ENCODE results near the gene PLXNB2.
"Not testable (repeated sequence)": the region's sequence is repeated elsewhere in the genome, so short reads cannot be mapped to it uniquely, and the experiment has no call there.

The PLXNB2 gene

GRCh38 chr22:50339945-50340879, 32.8 kb upstream of the PLXNB2 start:
- H3K79me2 ChIP-seq (ENCODE audit: control insufficient read depth, insufficient read depth, low read length, unreplicated experiment) = peaks cover 3% of the 10 kb centered on the region
- H3K36me3 ChIP-seq (ENCODE audit: insufficient read depth, low read length) = no peaks in the 10 kb centered on the region
- H3K4me1 ChIP-seq (ENCODE audit: control insufficient read depth, insufficient read depth, low read length, unreplicated experiment) = no peaks in the 10 kb centered on the region
- no peak overlapping the region for H3K27ac ChIP-seq (ENCODE audit: low read depth, low read length)
- H3K4me3 ChIP-seq (ENCODE audit: low read depth, low read length) = no peak overlapping the region
- no peaks in the 10 kb centered on the region for H3K27me3 ChIP-seq (ENCODE audit: insufficient read depth, low read length)
- no peak overlapping the region for H2AFZ ChIP-seq (ENCODE audit: low read length, unreplicated experiment)

DNA sequence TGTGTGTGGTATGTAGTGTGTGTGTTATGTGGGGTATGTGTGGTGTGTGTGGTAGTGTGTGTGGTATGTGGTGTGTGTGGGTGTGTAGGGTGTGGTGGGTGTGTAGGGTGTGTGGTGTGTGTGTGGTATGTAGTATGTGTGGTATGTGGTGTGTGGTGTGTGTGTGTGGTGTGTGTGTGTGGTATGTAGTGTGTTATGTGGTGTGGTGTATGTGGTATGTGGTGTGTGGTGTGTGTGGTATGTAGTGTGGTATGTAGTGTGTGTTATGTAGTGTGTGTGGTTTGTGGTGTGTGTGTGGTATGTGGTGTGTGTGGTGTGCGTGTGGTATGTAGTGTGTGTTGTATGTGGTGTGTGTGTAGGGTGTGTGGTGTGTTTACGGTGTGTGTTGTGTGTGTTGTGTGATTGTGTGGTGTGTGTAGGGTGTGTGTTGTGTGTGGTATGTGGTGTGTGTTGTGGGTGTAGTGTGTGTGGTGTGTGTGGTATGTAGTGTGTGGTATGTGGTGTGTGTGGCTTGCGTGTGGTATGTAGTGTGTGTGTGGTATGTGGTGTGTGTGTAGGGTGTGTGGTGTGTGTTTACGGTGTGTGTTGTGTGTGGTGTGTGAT, 31.5 kb upstream of the PLXNB2 start:
- Histone ChIP-seq H3K27ac (ENCODE audit: low read depth, low read length) (no peak overlapping the region), H3K79me2 (ENCODE audit: control insufficient read depth, insufficient read depth, low read length, unreplicated experiment) (peaks cover 3% of the 10 kb centered on the region), H3K36me3 (ENCODE audit: insufficient read depth, low read length) (no peaks in the 10 kb centered on the region), H3K4me3 (ENCODE audit: low read depth, low read length) (no peak overlapping the region), H3K4me1 (ENCODE audit: control insufficient read depth, insufficient read depth, low read length, unreplicated experiment) (no peaks in the 10 kb centered on the region), H3K27me3 (ENCODE audit: insufficient read depth, low read length) (no peaks in the 10 kb centered on the region), H2AFZ (ENCODE audit: low read length, unreplicated experiment) (no peak overlapping the region)

GRCh38 chr22:50338042-50338573, 30.7 kb upstream of the PLXNB2 start:
- H2AFZ ChIP-seq (ENCODE audit: low read length, unreplicated experiment) = no peak overlapping the region
- no peaks in the 10 kb centered on the region for H3K79me2 ChIP-seq (ENCODE audit: control insufficient read depth, insufficient read depth, low read length, unreplicated experiment)
- H3K4me3 ChIP-seq (ENCODE audit: low read depth, low read length) = no peak overlapping the region
- no peaks in the 10 kb centered on the region for H3K4me1 ChIP-seq (ENCODE audit: control insufficient read depth, insufficient read depth, low read length, unreplicated experiment)
- no peaks in the 10 kb centered on the region for H3K27me3 ChIP-seq (ENCODE audit: insufficient read depth, low read length)
- H3K36me3 ChIP-seq (ENCODE audit: insufficient read depth, low read length) = no peaks in the 10 kb centered on the region
- no peak overlapping the region for H3K27ac ChIP-seq (ENCODE audit: low read depth, low read length)

GRCh38 chr22:50337262-50338041, 30.0 kb upstream of the PLXNB2 start:
- no peaks in the 10 kb centered on the region for H3K4me1 ChIP-seq (ENCODE audit: control insufficient read depth, insufficient read depth, low read length, unreplicated experiment)
- H3K79me2 ChIP-seq (ENCODE audit: control insufficient read depth, insufficient read depth, low read length, unreplicated experiment) = no peaks in the 10 kb centered on the region
- H3K27ac ChIP-seq (ENCODE audit: low read depth, low read length) = no peak overlapping the region
- no peak overlapping the region for H3K4me3 ChIP-seq (ENCODE audit: low read depth, low read length)
- no peaks in the 10 kb centered on the region for H3K27me3 ChIP-seq (ENCODE audit: insufficient read depth, low read length)
- H2AFZ ChIP-seq (ENCODE audit: low read length, unreplicated experiment) = no peak overlapping the region
- H3K36me3 ChIP-seq (ENCODE audit: insufficient read depth, low read length) = no peaks in the 10 kb centered on the region

DNA sequence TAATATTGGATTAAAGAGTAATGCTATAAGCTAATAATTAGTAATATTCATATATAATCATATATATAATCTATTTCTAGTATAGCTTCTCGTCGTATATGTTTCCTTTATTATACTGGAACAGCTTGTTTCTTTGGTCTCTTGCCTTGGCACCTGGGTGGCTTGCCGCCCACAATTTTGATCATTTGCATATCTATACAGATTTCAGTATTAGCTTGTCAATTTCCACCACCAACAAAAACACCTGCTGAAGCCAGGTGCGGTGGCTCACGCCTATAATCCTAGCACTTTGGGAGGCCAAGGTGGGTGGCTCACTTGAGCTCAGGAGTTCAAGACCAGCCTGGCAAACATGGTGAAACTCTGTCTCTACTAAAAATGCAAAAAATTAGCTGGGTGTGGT, 27.0 kb upstream of the PLXNB2 start:
- not testable (repeated sequence) for H3K36me3 ChIP-seq (ENCODE audit: insufficient read depth, low read length); H3K27ac ChIP-seq (ENCODE audit: low read depth, low read length); H3K4me1 ChIP-seq (ENCODE audit: control insufficient read depth, insufficient read depth, low read length, unreplicated experiment); H3K79me2 ChIP-seq (ENCODE audit: control insufficient read depth, insufficient read depth, low read length, unreplicated experiment); H3K4me3 ChIP-seq (ENCODE audit: low read depth, low read length); H3K27me3 ChIP-seq (ENCODE audit: insufficient read depth, low read length); H2AFZ ChIP-seq (ENCODE audit: low read length, unreplicated experiment)

GRCh38 chr22:50329236-50329635, 21.8 kb upstream of the PLXNB2 start:
- H3K4me3 ChIP-seq (ENCODE audit: low read depth, low read length) = no peak overlapping the region
- no peaks in the 10 kb centered on the region for H3K36me3 ChIP-seq (ENCODE audit: insufficient read depth, low read length)
- H3K27ac ChIP-seq (ENCODE audit: low read depth, low read length) = no peak overlapping the region
- no peaks in the 10 kb centered on the region for H3K79me2 ChIP-seq (ENCODE audit: control insufficient read depth, insufficient read depth, low read length, unreplicated experiment)
- peaks cover 13% of the 10 kb centered on the region for H3K4me1 ChIP-seq (ENCODE audit: control insufficient read depth, insufficient read depth, low read length, unreplicated experiment)
- no peaks in the 10 kb centered on the region for H3K27me3 ChIP-seq (ENCODE audit: insufficient read depth, low read length)
- H2AFZ ChIP-seq (ENCODE audit: low read length, unreplicated experiment) = no peak overlapping the region

DNA sequence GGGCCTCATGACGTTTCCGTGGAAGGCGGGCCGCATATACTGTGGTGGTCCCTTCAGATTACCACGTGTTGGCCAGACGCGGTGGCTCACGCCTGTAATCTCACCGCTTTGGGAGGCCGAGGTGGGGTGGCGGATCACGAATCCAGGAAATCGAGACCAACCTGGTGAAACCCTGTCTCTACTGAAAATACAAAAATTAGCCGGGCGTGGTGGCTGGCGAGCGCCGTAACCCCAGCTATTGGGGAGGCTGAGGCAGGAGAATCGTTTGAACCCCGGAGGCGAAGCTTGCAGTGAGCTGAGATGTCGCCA, 20.2 kb upstream of the PLXNB2 start:
- Histone ChIP-seq H2AFZ (ENCODE audit: low read length, unreplicated experiment) (peak overlapping the region; percentile 72), H3K4me3 (ENCODE audit: low read depth, low read length) (peak overlapping the region; percentile 82), H3K27me3 (ENCODE audit: insufficient read depth, low read length) (no peaks in the 10 kb centered on the region), H3K79me2 (ENCODE audit: control insufficient read depth, insufficient read depth, low read length, unreplicated experiment) (no peaks in the 10 kb centered on the region), H3K36me3 (ENCODE audit: insufficient read depth, low read length) (no peaks in the 10 kb centered on the region), H3K4me1 (ENCODE audit: control insufficient read depth, insufficient read depth, low read length, unreplicated experiment) (peaks cover 13% of the 10 kb centered on the region), H3K27ac (ENCODE audit: low read depth, low read length) (peak overlapping the region; percentile 53; the same call in 1 of the 2 replicates)

DNA sequence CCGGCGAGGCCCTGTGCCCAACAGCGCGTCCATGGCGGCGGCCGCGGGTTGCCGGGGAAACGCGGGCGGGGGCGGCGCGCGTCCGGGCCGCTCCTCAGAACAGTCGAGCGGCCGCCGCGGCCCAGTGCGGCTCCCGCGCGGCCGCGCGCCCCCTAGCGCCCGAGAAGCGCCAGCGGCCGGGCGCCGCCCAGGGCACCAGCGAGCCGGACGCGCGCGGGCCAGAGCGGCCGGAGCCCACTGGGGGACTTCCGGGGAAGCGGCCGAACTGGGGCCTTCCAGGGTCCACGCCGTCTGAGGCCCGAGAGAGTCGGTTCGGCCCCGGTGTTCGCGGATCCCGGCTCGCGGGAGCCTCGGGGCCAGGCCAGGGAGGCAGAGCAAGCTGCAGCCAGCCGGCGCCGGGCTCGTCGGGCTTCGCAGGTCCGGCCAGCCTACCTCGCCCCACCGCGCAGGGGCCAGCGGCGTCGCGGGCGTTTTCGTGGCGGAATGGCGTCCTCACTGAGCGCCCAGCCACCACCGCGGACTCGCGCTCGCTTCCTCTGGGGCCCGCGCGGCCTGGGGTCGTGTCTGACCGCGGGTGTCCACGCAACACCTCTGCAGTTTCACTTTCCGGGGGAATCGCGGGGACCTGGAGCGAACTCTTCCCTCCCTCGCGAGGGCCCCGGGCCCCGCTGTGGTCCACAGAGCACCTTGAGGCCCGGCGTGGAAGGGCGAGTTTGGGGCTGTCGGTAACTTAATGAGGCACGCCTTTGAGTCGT, 19.7 kb upstream of the PLXNB2 start, which contains the start of gene DENND6B:
DENND6B (minus strand) TSS at position 57 of the 755 bp plus-strand sequence; CDS start at position 33, 24 bp downstream.
- Histone ChIP-seq H3K4me1 (ENCODE audit: control insufficient read depth, insufficient read depth, low read length, unreplicated experiment) (peaks cover 13% of the 10 kb centered on the region), H3K4me3 (ENCODE audit: low read depth, low read length) (peak within 1 kb of the TSS; percentile 82), H2AFZ (ENCODE audit: low read length, unreplicated experiment) (peak within 1 kb of the TSS; percentile 72), H3K36me3 (ENCODE audit: insufficient read depth, low read length) (no peaks in the 10 kb centered on the region), H3K79me2 (ENCODE audit: control insufficient read depth, insufficient read depth, low read length, unreplicated experiment) (no peaks in the 10 kb centered on the region), H3K27me3 (ENCODE audit: insufficient read depth, low read length) (no peaks in the 10 kb centered on the region), H3K27ac (ENCODE audit: low read depth, low read length) (peak within 1 kb of the TSS; percentile 53; the same call in 1 of the 2 replicates)

DNA sequence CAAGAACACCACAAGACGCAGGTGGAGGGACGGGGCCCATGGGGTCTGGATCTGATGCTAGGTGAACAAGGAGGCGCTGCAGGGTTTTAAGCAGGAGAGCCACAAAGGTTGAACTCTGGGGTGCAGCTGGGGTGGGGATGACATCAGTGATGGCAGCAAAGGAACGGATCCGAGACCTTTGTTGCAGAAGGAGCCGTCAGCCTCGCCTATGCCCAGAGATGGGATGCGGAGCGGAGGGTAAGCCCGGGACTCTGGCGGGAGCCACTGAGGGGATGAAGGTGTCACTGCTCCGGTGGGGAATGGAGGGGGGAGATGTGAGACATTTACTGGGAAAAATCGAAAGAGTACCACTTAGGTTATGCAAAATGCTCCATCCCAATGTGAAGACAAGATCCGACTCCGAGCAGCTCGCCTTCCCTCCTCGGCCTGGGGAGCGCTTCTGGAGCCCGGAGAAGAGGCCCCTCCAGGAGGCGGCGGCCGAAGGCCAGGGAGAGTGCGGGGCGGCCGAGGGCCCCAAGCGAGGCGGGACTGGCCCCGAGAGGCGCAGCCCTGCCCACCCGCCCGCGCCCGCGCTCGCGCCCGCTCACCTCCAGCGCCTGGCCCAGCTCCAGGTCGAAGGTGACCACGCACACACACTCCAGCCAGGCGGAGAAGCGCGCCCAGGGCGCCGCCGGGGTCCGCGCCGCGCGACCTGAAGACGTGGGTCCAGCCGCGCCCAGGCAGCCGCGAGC, 18.9 kb upstream of the PLXNB2 start:
- Histone ChIP-seq H3K36me3 (ENCODE audit: insufficient read depth, low read length) (no peaks in the 10 kb centered on the region), H3K79me2 (ENCODE audit: control insufficient read depth, insufficient read depth, low read length, unreplicated experiment) (no peaks in the 10 kb centered on the region), H3K4me1 (ENCODE audit: control insufficient read depth, insufficient read depth, low read length, unreplicated experiment) (peaks cover 12% of the 10 kb centered on the region), H3K27me3 (ENCODE audit: insufficient read depth, low read length) (no peaks in the 10 kb centered on the region), H3K27ac (ENCODE audit: low read depth, low read length) (no peak overlapping the region), H3K4me3 (ENCODE audit: low read depth, low read length) (peak overlapping the region; percentile 75), H2AFZ (ENCODE audit: low read length, unreplicated experiment) (peak overlapping the region; percentile 32)

Measured in ACC112 (cell line).